ENCODE measurements around the gene COL13A1. TPM values are rescaled to one million over a fixed set of nuclear protein-coding genes. Genes with fewer than 3 reads are reported as not detected.

Gene COL13A1
- total RNA-seq, 2 experiments from 2014 or later: not detected

GRCh38 chr10:69934768-69935167, 133.1 kb downstream of the COL13A1 start:
- Mint-ChIP-seq H3K27ac (no peak overlapping the region), H3K4me3 (no peak overlapping the region), H3K9me3 (ENCODE audit: insufficient read depth) (no peaks in the 10 kb centered on the region), H3K4me1 (ENCODE audit: low read depth) (no peaks in the 10 kb centered on the region), H3K27me3 (ENCODE audit: low read depth) (peaks cover 2% of the 10 kb centered on the region), H3K36me3 (ENCODE audit: low read depth) (no peaks in the 10 kb centered on the region)
- CTCF ChIA-PET: interaction anchor here (1.6 kb wide), 1 partner anchor 23 kb away, joined by 7 read pairs; no protein-coding TSS in a partner anchor
- ATAC-seq (no peak), DNase-seq (no peak)
- POLR2A ChIA-PET: interaction anchor here (0.5 kb wide), 1 partner anchor 217 kb away, joined by 3 read pairs; no protein-coding TSS in a partner anchor

- H3K9me3 Mint-ChIP-seq (ENCODE audit: insufficient read depth): no peaks in the 10 kb centered on the region
- CTCF ChIA-PET: no interaction called here
- H3K27me3 Mint-ChIP-seq (ENCODE audit: low read depth): peaks cover 2% of the 10 kb centered on the region
- ATAC-seq: no peak
- H3K4me1 Mint-ChIP-seq (ENCODE audit: low read depth): no peaks in the 10 kb centered on the region
- H3K27ac Mint-ChIP-seq: no peak overlapping the region
- POLR2A ChIA-PET: no interaction called here
- peak; percentile 32 for DNase-seq
- no peaks in the 10 kb centered on the region for H3K36me3 Mint-ChIP-seq (ENCODE audit: low read depth)
- H3K4me3 Mint-ChIP-seq: no peak overlapping the region
Measured at GRCh38 chr10:69936091-69936490, 134.4 kb downstream of the COL13A1 start.

GRCh38 chr10:69938541-69938991, 136.9 kb downstream of the COL13A1 start:
- ChIA-PET POLR2A (no interaction called here), CTCF (no interaction called here)
- Mint-ChIP-seq H3K36me3 (ENCODE audit: low read depth) (no peaks in the 10 kb centered on the region), H3K27me3 (ENCODE audit: low read depth) (no peaks in the 10 kb centered on the region), H3K27ac (no peak overlapping the region), H3K4me1 (ENCODE audit: low read depth) (no peaks in the 10 kb centered on the region), H3K9me3 (ENCODE audit: insufficient read depth) (no peaks in the 10 kb centered on the region), H3K4me3 (no peak overlapping the region)
- DNase-seq (no peak), ATAC-seq (no peak)

- no peaks in the 10 kb centered on the region for H3K36me3 Mint-ChIP-seq (ENCODE audit: low read depth)
- DNase-seq (no peak), ATAC-seq (no peak)
- no peak overlapping the region for H3K4me3 Mint-ChIP-seq
- ChIA-PET CTCF (interaction anchor here (0.7 to 2.9 kb wide), 2 partner anchors 20 to 24 kb away, joined by 3 to 12 read pairs; no protein-coding TSS in a partner anchor), POLR2A (no interaction called here)
- H3K27me3 Mint-ChIP-seq (ENCODE audit: low read depth): no peaks in the 10 kb centered on the region
- H3K27ac Mint-ChIP-seq: no peak overlapping the region
- H3K4me1 Mint-ChIP-seq (ENCODE audit: low read depth): no peaks in the 10 kb centered on the region
- H3K9me3 Mint-ChIP-seq (ENCODE audit: insufficient read depth): no peaks in the 10 kb centered on the region
Measured at GRCh38 chr10:69939061-69939460, 137.4 kb downstream of the COL13A1 start.

- Mint-ChIP-seq H3K9me3 (ENCODE audit: insufficient read depth) (no peaks in the 10 kb centered on the region), H3K4me3 (no peak overlapping the region), H3K27me3 (ENCODE audit: low read depth) (no peaks in the 10 kb centered on the region), H3K36me3 (ENCODE audit: low read depth) (no peaks in the 10 kb centered on the region), H3K4me1 (ENCODE audit: low read depth) (no peaks in the 10 kb centered on the region), H3K27ac (no peak overlapping the region)
- ATAC-seq (no peak), DNase-seq (no peak)
- POLR2A ChIA-PET: no interaction called here
- CTCF ChIA-PET: interaction anchor here (0.7 to 2.9 kb wide), 2 partner anchors 19 to 25 kb away, joined by 3 to 12 read pairs; no protein-coding TSS in a partner anchor
Measured at GRCh38 chr10:69939481-69939880, 137.8 kb downstream of the COL13A1 start.

- H3K4me3 Mint-ChIP-seq: no peak overlapping the region
- H3K27ac Mint-ChIP-seq: no peak overlapping the region
- no peaks in the 10 kb centered on the region for H3K9me3 Mint-ChIP-seq (ENCODE audit: insufficient read depth)
- H3K27me3 Mint-ChIP-seq (ENCODE audit: low read depth): no peaks in the 10 kb centered on the region
- CTCF ChIA-PET: interaction anchor here (2.9 kb wide), 1 partner anchor 17 kb away, joined by 12 read pairs; no protein-coding TSS in a partner anchor
- ATAC-seq (no peak), DNase-seq (no peak)
- H3K36me3 Mint-ChIP-seq (ENCODE audit: low read depth): no peaks in the 10 kb centered on the region
- POLR2A ChIA-PET: no interaction called here
- no peaks in the 10 kb centered on the region for H3K4me1 Mint-ChIP-seq (ENCODE audit: low read depth)
Measured at GRCh38 chr10:69941730-69942129, 140.0 kb downstream of the COL13A1 start.

GRCh38 chr10:69943292-69943820, 141.7 kb downstream of the COL13A1 start:
- H3K9me3 Mint-ChIP-seq (ENCODE audit: insufficient read depth): no peaks in the 10 kb centered on the region
- no peaks in the 10 kb centered on the region for H3K36me3 Mint-ChIP-seq (ENCODE audit: low read depth)
- no peaks in the 10 kb centered on the region for H3K27me3 Mint-ChIP-seq (ENCODE audit: low read depth)
- POLR2A ChIA-PET: no interaction called here
- ATAC-seq (no peak), DNase-seq (no peak)
- CTCF ChIA-PET: no interaction called here
- H3K27ac Mint-ChIP-seq: no peak overlapping the region
- no peak overlapping the region for H3K4me3 Mint-ChIP-seq
- no peaks in the 10 kb centered on the region for H3K4me1 Mint-ChIP-seq (ENCODE audit: low read depth)

- Mint-ChIP-seq H3K9me3 (ENCODE audit: insufficient read depth) (no peaks in the 10 kb centered on the region), H3K27me3 (ENCODE audit: low read depth) (no peaks in the 10 kb centered on the region), H3K4me3 (no peak overlapping the region), H3K36me3 (ENCODE audit: low read depth) (no peaks in the 10 kb centered on the region), H3K27ac (no peak overlapping the region), H3K4me1 (ENCODE audit: low read depth) (no peaks in the 10 kb centered on the region)
- DNase-seq (no peak), ATAC-seq (no peak)
- ChIA-PET CTCF (no interaction called here), POLR2A (no interaction called here)
Measured at GRCh38 chr10:69944761-69945160, 143.1 kb downstream of the COL13A1 start.

- ATAC-seq (no peak), DNase-seq (no peak)
- POLR2A ChIA-PET: no interaction called here
- Mint-ChIP-seq H3K36me3 (ENCODE audit: low read depth) (no peaks in the 10 kb centered on the region), H3K27me3 (ENCODE audit: low read depth) (peaks cover 5% of the 10 kb centered on the region), H3K9me3 (ENCODE audit: insufficient read depth) (no peaks in the 10 kb centered on the region), H3K27ac (no peak overlapping the region), H3K4me1 (ENCODE audit: low read depth) (no peaks in the 10 kb centered on the region), H3K4me3 (no peak overlapping the region)
- CTCF ChIA-PET: no interaction called here
Measured at GRCh38 chr10:69948261-69948660, 146.6 kb downstream of the COL13A1 start.

- H3K9me3 Mint-ChIP-seq (ENCODE audit: insufficient read depth): no peaks in the 10 kb centered on the region
- H3K27me3 Mint-ChIP-seq (ENCODE audit: low read depth): peaks cover 5% of the 10 kb centered on the region
- H3K27ac Mint-ChIP-seq: no peak overlapping the region
- H3K4me3 Mint-ChIP-seq: no peak overlapping the region
- no peak for DNase-seq
- H3K4me1 Mint-ChIP-seq (ENCODE audit: low read depth): no peaks in the 10 kb centered on the region
- ATAC-seq: no peak
- POLR2A ChIA-PET: no interaction called here
- H3K36me3 Mint-ChIP-seq (ENCODE audit: low read depth): no peaks in the 10 kb centered on the region
- CTCF ChIA-PET: interaction anchor here (1.3 kb wide), 1 partner anchor 9 kb away, joined by 4 read pairs; no protein-coding TSS in a partner anchor
Measured at GRCh38 chr10:69949770-69950169, 148.1 kb downstream of the COL13A1 start.

- Mint-ChIP-seq H3K27ac (no peak overlapping the region), H3K36me3 (ENCODE audit: low read depth) (no peaks in the 10 kb centered on the region), H3K27me3 (ENCODE audit: low read depth) (peaks cover 9% of the 10 kb centered on the region), H3K9me3 (ENCODE audit: insufficient read depth) (no peaks in the 10 kb centered on the region), H3K4me3 (no peak overlapping the region), H3K4me1 (ENCODE audit: low read depth) (no peaks in the 10 kb centered on the region)
- CTCF ChIA-PET: no interaction called here
- ATAC-seq: no peak
- POLR2A ChIA-PET: no interaction called here
- DNase-seq: no peak
Measured at GRCh38 chr10:69951658-69952057, 150.0 kb downstream of the COL13A1 start.

- DNase-seq: no peak
- H3K4me1 Mint-ChIP-seq (ENCODE audit: low read depth): no peaks in the 10 kb centered on the region
- ChIA-PET POLR2A (no interaction called here), CTCF (no interaction called here)
- peaks cover 9% of the 10 kb centered on the region for H3K27me3 Mint-ChIP-seq (ENCODE audit: low read depth)
- no peaks in the 10 kb centered on the region for H3K9me3 Mint-ChIP-seq (ENCODE audit: insufficient read depth)
- no peak overlapping the region for H3K4me3 Mint-ChIP-seq
- H3K36me3 Mint-ChIP-seq (ENCODE audit: low read depth): no peaks in the 10 kb centered on the region
- no peak overlapping the region for H3K27ac Mint-ChIP-seq
- no peak for ATAC-seq
Measured at GRCh38 chr10:69952069-69952800, 150.5 kb downstream of the COL13A1 start.

Measured in activated CD8-positive, alpha-beta T cell treated with anti-CD3 and anti-CD28 coated beads, Interleukin-2, amount 10 ng/mL, durations not matched to agents 7 days and 5 days (primary cell).